ENCODE results near the gene SPDYE1. TPM values are rescaled to one million over a fixed set of nuclear protein-coding genes. Genes with fewer than 3 reads are reported as not detected.

Gene SPDYE1
- polyA plus RNA-seq, 3 donors = 0.40 to 3.1 (median 1.8) TPM

- no peak for DNase-seq
Measured at GRCh38 chr7:44043902-44044301, 46.2 kb downstream of the SPDYE1 start.

GRCh38 chr7:44044315-44045225, 46.9 kb downstream of the SPDYE1 start, which contains the start of gene DBNL:
TSS of gene DBNL (plus strand) at chr7:44044702. CDS start at chr7:44044738, 36 bp downstream.
- peak; percentile 90 for DNase-seq

DNA sequence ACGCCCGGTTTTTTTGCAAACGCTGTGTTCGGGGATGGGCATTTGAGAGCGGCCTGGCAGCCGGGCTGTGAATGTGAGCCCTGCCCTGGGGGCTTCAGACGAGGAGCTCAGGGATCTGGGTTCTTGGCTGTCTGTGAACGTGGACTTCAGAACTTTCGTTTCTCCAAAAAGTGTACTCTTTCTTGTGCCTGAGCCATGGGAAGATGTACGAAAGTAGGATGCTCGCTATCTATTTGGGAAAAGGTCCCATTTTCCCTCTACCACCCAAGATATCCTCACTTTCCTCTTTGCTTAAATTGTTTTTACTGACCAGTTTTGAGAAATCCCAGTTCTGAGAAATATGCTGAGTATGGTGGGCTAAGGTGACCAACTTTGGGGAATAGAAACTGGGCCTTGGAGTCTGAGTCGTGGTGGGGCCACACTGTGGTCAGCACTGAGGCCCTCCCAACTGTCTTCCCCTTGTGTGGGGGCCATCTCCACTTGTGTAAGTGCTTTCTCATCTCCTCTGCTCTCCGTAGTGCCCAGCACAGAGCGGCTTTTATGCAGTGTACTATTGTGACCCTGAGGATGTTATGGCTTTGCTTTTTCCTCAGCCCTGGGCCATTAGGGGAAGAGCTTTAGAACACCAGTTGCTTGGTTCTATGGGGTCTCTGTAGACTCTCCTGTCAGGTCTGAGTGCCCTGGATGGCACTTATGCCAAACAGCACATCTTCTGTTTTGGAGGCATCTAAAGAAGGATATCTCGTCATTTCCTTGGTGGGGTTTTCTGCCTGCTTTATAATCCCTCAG, 47.7 kb downstream of the SPDYE1 start:
- DNase-seq = no peak

DNA sequence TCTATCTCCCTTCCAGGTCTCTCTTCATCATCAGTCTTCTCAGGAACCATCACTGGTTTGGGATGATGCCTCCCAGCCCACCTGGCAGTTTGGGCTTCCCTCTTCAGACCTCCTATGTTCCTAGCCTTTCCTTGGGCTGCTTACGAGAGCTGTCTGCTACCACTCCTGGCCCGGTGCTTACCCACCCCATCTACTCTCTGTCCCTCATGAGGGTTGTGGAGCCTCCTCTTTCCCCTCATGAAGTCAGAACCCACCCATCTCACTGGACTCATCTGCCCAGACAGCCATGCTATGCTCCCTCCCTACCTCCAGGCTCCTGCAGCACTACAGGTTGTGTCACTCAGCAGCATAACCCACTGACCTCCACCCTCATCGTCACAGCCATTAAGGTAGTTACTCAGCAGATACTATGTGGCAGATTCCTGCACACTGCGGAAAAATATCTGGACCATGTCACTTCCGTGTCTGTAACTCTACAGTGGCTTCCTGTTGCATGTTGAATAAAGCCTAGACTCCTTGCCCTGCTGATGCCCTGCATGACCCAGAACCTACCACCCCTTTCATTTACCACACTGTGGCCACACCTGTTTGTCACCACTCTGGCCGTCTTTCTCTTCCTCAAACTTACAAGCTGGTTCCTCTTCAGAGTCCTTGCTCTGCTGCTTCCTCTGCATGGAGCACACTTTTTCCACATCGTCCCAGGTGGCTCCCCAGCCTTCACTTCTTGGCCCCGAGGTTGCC, 48.8 kb downstream of the SPDYE1 start:
- DNase-seq = no peak

DNA sequence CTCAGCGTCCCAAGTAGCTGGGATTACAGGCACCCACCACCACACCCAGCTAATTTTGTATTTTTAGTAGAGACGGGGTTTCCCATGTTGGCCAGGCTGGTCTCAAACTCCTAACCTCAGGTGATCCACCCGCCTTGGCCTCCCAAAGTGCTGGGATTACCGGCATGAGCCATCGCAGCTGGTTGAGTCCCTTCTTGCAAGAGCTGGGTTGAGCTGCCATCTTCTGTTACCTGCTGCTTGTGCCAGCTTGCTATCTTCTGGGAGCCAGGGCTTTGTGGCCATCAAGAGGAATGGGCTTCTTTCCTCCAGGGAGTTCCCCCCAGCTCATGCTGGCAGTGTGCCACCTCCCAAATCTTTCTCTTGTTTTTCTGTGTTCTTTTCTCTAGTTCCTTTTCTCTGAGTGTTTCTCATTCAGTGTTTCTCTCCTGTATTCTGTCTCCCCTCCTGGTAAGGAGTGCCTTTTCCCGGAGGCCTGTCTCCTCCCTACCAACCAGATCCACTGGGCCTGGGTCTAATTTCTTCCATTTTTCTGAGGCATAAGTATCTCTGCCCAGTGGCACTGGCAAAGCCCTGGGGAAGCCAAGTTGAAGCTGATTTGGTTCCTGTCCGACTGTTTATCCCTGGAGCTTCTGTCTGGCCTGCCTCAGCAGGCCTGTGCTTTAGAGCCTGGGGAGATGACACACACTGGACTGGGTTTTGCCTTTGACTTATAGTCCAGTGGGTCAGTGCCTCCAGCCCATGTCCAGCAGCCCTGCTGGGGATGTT, 50.5 kb downstream of the SPDYE1 start:
- no peak for DNase-seq

DNA sequence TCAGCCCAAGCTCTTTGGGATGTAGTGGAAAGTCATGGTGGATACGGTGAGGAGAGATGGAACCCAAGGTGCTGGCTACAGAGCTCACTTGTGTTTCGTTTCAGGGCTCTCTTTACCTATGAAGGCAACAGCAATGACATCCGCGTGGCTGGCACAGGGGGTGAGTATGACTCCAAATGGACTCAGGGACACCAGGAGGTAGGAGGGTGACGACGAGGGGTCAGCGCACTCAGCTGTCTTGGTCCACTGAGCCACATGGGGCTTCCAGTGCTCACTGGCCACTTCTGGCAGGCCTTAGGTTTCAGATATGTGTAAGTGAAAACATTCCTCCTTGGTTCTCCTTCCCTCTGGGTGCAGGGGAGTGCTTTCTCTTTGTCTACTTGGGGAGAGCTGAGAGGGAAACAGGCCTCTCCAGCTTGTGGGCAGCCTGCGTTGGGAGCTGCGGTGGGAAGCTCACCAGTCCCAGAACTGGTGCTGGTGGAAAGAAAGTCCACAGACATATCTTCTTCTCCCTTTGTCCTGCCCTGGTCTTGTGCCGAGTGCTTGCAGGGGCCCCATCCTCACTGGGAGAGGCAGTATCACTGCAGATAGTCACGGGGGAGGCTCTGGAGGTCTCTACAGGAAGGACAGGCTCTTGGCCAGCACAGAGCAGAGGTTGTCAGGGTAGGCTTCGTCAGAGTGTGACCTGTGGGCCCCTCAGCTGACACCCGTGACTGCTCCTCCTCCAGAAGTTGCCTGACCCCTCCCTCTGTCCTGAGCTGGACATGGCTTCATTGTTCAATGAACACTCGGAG, 52.6 kb downstream of the SPDYE1 start:
- no peak for DNase-seq

GRCh38 chr7:44050915-44051560, 53.3 kb downstream of the SPDYE1 start:
- DNase-seq = no peak

GRCh38 chr7:44051611-44052220, 54.0 kb downstream of the SPDYE1 start:
- DNase-seq = no peak

DNA sequence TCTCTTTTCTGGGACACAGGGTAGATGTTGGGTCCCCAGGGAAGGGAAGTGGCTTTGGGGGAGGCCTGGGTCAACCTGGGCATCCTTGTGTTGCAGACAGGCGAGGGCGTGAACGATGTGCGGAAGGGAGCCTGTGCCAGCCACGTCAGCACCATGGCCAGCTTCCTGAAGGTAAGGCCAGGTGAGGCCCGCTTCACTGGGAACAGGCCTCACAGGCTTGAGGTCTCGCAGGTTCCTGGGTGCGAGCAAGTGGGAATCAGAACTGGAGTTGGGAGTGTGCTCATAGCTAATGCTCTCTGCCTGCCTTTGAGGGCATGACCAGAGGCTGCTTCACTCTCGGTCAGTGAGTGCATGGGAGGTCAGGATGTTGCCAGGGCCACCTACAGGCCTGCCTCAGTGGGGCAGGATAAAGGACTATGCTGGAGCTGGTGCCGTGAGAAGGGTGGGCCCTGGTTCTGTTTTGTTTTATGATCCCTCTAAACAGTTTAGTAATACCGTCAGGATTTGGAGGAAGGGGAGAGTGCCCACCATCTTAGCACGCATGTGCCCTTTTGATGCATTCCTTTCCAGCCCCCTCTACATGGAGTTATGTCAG, 55.2 kb downstream of the SPDYE1 start:
- DNase-seq = no peak

DNA sequence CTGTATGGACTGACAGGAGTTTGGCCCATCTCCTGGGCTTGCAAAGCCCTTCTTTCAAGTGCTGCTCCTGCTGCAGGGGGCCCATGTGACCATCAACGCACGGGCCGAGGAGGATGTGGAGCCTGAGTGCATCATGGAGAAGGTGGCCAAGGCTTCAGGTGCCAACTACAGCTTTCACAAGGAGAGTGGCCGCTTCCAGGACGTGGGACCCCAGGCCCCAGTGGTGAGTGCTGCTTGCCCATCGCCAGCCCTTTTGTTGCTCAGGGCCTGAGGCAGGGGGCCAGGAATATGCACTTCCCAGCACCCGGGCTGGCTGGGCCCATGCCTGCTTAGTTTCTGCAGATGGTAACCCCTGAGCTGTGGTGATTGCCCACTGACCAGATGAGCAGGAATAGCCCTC, 59.0 kb downstream of the SPDYE1 start:
- no peak for DNase-seq

GRCh38 chr7:44057181-44057848, 59.6 kb downstream of the SPDYE1 start:
- no peak for DNase-seq

DNA sequence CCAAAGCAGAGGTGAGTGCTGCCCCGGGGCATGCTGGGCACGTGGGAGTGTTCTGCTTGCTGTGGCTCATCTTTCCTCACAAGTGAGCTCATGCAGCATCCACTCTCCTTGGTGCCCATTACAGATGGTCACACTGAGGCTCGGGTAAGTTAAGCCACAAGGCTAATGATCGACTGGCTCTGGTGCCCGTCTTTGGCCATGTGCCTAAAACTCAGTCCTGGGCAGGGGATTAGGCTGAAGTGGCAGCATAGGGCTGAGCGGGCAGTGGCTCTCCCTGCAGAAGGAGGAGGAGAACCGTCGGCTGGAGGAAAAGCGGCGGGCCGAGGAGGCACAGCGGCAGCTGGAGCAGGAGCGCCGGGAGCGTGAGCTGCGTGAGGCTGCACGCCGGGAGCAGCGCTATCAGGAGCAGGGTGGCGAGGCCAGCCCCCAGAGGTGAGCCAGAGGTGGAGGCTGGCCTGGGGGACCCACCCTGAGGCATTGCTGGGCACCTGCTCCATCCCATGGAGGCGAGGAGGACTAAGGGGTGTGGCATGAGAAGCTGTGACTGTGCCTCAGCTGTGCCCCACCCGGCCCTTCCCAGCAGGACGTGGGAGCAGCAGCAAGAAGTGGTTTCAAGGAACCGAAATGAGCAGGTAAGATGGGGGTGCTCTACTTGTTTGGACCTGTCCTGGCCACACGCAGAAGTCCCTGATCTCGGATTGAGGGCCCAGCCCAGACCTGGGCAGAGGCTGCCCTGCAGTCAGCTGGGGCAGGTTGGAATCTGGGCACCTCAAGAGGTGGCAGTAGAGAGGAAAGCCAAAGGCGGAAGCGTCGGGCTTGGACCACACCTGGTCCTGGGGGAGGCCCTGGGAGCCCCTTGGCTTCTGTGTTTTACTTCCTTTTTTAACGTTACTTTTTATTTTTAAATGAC, 60.4 kb downstream of the SPDYE1 start:
- no peak for DNase-seq

DNA sequence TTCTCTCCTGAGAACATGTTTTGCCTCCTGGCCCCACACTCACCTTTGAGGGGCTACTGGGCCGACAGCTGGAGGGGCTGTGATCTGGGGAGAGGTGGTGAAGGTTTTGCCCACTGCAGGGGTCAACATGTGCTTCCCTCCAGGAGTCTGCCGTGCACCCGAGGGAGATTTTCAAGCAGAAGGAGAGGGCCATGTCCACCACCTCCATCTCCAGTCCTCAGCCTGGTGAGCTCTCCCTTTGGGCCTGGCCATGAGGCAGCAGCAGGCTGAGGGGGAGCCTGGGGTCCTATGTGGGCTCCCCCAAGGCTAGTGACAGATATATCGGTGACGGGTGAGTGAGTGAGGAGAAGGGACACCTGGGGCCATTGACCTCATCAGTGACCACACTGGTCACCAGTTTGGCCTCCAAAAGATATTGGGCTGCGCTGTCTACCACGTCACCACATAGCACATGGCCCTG, 61.1 kb downstream of the SPDYE1 start:
- DNase-seq = no peak

DNA sequence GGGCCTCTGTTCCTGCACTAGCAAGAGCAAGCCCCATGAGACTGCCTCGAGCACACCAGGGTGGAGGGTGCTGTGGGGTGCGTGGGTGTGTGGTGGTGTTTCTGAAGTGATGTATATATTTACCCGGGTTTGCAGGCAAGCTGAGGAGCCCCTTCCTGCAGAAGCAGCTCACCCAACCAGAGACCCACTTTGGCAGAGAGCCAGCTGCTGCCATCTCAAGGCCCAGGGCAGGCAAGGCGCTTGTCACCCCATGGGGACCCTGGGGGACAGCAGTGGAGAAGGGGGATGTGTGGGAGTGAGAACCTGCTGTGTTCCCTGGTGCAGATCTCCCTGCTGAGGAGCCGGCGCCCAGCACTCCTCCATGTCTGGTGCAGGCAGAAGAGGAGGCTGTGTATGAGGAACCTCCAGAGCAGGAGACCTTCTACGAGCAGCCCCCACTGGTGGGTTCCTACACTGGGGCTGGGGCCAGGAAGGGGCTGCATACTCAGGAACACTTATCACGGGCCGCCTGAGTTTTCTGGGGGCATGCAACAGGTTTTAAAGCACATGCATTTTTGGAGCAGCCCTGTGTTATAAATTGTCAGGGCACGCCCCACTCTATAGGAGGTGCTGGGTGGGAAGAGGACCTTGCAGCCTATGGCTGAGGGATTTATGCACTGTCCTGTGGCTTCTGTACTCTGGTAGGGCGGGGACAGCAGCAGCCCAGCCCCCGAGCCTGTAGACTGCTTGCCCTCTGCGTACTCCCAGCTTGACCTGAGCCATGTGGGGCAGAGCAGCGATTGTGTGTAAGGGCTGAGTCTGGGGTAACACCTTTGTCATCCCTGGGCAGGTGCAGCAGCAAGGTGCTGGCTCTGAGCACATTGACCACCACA, 61.8 kb downstream of the SPDYE1 start:
- DNase-seq = no peak

Measured in renal pelvis (tissue), 4 donors.